ENCODE measurements around the gene SAMHD1. TPM values are rescaled to one million over a fixed set of nuclear protein-coding genes. Genes with fewer than 3 reads are reported as not detected.

The SAMHD1 gene
- total and polyA plus RNA-seq, 7 donors: 17.0 to 36.4 (median 26.2) TPM

DNA sequence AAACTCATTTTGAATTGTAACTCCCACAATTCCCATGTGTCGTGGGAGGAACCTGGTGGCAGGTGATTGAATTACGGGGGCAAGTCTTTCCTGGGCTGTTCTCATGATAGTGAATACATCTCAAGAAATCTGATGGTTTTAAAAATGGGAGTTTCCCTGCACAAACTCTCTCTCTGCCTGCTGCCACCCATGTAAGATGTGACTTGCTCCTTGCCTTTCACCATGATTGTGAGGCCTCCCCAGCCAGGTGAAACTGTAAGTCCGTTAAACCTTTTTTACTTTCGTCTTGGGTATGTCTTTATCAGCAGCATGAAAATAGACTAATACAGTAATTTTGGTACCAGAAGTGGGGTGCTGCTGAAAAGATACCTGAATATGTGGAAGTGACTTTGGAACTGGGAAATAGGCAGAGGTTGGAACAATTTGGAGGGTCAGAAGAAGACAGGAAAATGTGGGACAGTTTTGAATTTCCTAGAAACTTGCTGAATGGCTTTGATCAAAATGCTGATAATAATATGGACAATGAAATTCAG lies 41.4 kb upstream of the SAMHD1 start:
- Histone ChIP-seq H3K27me3 (ENCODE audit: insufficient read depth in 3 of 3, low read length in 2 of 3) (no peaks in the 10 kb centered on the region), H3K4me3 (no peak overlapping the region), H3K4me1 (no peaks in the 10 kb centered on the region), H3K36me3 (ENCODE audit: insufficient read depth in 1 of 2, low read depth in 1 of 2) (peaks cover 0 to 12% of the 10 kb centered on the region in 2 donors), H3K27ac (no peak overlapping the region), H3K9me3 (no peaks in the 10 kb centered on the region)
- intact Hi-C loops (cut with DNase I): no loop called here
- 92 to 95% (median 93%) methylated on average over 4 of the region's 4 CpGs for WGBS, 3 donors
- no peak for ATAC-seq
- TF ChIP-seq, protein P1, sequence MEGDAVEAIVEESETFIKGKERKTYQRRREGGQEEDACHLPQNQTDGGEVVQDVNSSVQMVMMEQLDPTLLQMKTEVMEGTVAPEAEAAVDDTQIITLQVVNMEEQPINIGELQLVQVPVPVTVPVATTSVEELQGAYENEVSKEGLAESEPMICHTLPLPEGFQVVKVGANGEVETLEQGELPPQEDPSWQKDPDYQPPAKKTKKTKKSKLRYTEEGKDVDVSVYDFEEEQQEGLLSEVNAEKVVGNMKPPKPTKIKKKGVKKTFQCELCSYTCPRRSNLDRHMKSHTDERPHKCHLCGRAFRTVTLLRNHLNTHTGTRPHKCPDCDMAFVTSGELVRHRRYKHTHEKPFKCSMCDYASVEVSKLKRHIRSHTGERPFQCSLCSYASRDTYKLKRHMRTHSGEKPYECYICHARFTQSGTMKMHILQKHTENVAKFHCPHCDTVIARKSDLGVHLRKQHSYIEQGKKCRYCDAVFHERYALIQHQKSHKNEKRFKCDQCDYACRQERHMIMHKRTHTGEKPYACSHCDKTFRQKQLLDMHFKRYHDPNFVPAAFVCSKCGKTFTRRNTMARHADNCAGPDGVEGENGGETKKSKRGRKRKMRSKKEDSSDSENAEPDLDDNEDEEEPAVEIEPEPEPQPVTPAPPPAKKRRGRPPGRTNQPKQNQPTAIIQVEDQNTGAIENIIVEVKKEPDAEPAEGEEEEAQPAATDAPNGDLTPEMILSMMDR (IDR thresholded peaks at IDR 0.05): no peak
- no peak for DNase-seq

DNA sequence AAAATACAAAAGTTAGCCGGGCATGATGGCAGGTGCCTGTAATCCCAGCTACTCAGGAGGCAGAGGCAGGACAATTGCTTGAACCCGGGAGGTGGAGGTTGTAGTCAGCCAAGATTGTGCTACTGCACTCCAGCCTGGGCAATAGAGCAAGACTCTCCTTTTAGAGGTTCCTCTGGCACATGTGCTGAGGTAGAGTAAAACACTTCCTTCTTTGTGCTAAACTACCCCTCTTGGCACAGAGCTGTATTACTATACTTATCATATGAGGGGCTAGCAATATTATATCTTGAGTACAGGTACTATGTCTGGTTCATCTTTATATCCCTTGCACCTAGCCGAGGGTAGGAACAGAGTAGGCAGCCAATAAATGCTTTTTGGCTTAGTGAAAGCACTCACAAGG lies 40.2 kb upstream of the SAMHD1 start:
- no peak overlapping the region for H3K4me3 ChIP-seq
- peaks cover 0 to 7% of the 10 kb centered on the region in 2 donors for H3K36me3 ChIP-seq (ENCODE audit: insufficient read depth in 1 of 2, low read depth in 1 of 2)
- no peaks in the 10 kb centered on the region for H3K9me3 ChIP-seq
- no peak for ATAC-seq
- intact Hi-C loops (cut with DNase I): no loop called here
- WGBS, 3 donors: 83 to 91% (median 86%) methylated on average over 3 of the region's 3 CpGs
- H3K27me3 ChIP-seq (ENCODE audit: insufficient read depth in 3 of 3, low read length in 2 of 3): no peaks in the 10 kb centered on the region
- DNase-seq: no peak
- H3K27ac ChIP-seq: no peak overlapping the region
- TF ChIP-seq, protein P1 (IDR thresholded peaks at IDR 0.05): no peak
- no peaks in the 10 kb centered on the region for H3K4me1 ChIP-seq

DNA sequence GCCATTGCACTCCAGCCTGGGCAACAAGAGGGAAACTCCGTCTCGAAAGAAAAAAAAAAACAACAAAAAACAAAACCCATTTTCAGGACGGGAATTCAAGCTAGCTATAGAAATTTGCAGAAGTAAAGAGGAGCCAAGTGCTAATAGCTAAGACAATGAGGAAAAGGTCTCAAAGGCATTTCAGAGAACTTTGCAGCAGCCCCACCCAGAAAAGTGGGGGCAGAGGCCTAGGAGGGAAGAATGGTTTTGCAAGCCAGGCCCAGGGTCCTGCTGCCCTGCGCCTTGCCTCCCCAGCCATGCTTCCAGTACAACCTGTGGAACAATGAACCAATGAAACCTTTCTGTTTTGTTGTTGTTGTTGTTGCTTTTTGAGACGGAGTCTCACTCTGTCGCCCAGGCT lies 38.3 kb upstream of the SAMHD1 start:
- WGBS, 3 donors: 78 to 86% (median 79%) methylated on average over 6 of the region's 6 CpGs
- no peak for ATAC-seq

DNA sequence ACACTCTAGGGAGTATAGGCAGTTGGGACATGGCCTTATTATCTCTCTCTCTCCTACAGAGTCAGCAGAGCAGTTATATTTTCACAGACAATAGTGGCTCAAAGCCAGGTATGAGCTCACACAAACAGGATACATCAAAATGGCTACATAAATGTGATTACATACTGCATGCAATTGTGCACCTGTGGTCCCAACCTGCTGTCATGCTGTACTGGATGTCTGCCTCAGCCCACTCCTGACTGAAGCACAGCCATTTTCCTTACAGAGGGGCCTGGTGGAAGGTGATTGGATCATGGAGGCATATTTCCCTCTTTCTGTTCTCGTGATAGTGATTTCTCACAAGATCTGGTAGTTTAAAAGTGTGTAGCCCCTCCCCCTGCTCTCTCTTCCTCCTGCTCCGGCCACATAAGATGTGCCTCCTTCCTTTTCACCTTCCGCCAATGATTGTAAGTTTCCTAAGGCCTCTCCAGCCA lies 37.0 kb upstream of the SAMHD1 start:
- intact Hi-C loops (cut with DNase I): no loop called here
- H3K27me3 ChIP-seq (ENCODE audit: insufficient read depth in 3 of 3, low read length in 2 of 3): no peaks in the 10 kb centered on the region
- no peak overlapping the region for H3K4me3 ChIP-seq
- H3K36me3 ChIP-seq (ENCODE audit: insufficient read depth in 1 of 2, low read depth in 1 of 2): no peaks in the 10 kb centered on the region
- H3K9me3 ChIP-seq: no peaks in the 10 kb centered on the region
- H3K27ac ChIP-seq: no peak overlapping the region
- WGBS, 3 donors: 62 to 88% (median 69%) methylated on average over 3 of the region's 3 CpGs
- H3K4me1 ChIP-seq: no peaks in the 10 kb centered on the region
- no peak for DNase-seq
- TF ChIP-seq, protein P1 (IDR thresholded peaks at IDR 0.05): no peak
- ATAC-seq: no peak

More for the DNA sequence above, 38.3 kb upstream of the SAMHD1 start:
- Histone ChIP-seq H3K27me3 (ENCODE audit: insufficient read depth in 3 of 3, low read length in 2 of 3) (no peaks in the 10 kb centered on the region), H3K4me1 (no peaks in the 10 kb centered on the region), H3K27ac (no peak overlapping the region), H3K4me3 (no peak overlapping the region), H3K36me3 (ENCODE audit: insufficient read depth in 1 of 2, low read depth in 1 of 2) (no peaks in the 10 kb centered on the region), H3K9me3 (no peaks in the 10 kb centered on the region)
- intact Hi-C loops (cut with DNase I): no loop called here
- TF ChIP-seq, protein P1 (IDR thresholded peaks at IDR 0.05): no peak
- DNase-seq: no peak

DNA sequence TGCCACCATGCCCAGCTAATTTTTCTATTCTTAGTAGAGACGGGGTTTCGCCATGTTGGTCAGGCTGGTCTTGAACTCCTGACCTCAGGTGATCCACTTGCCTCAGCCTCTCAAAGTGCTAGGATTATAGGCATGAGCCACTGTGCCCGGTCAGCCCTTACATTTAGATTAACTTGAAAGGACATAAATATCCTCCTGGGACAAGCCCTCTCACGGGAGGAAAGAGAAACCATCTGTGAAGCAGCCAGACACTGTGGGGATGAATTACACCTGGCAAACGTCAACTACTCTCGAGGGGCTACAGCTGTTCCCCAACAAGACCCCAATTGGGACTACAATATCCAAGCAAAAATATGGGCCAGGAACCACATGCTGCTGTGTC lies 32.7 kb upstream of the SAMHD1 start:
- H3K4me3 ChIP-seq: no peak overlapping the region
- no peak for DNase-seq
- H3K27me3 ChIP-seq (ENCODE audit: insufficient read depth in 3 of 3, low read length in 2 of 3): no peaks in the 10 kb centered on the region
- no peaks in the 10 kb centered on the region for H3K36me3 ChIP-seq (ENCODE audit: insufficient read depth in 1 of 2, low read depth in 1 of 2)
- H3K9me3 ChIP-seq: no peaks in the 10 kb centered on the region
- H3K4me1 ChIP-seq: no peaks in the 10 kb centered on the region
- WGBS, 3 donors: 26 to 47% (median 36%) methylated on average over 6 of the region's 6 CpGs
- no peak overlapping the region for H3K27ac ChIP-seq
- intact Hi-C loops (cut with DNase I): no loop called here
- ATAC-seq: no peak
- TF ChIP-seq, protein P1 (IDR thresholded peaks at IDR 0.05): no peak
